RPMI8226 (cell line): ENCODE results near the gene RANGAP1.

Experiments
- DNase-seq: peaks from one replicate; pipeline ENCODE4 v3.0.0-alpha.2; 2015

The RANGAP1 gene

GRCh38 chr22:41285820-41286638, at the start of gene RANGAP1:
RANGAP1 (minus strand) TSS chr22:41286187; CDS start chr22:41281044, 5,143 bp downstream.
- DNase-seq, result peak; percentile 99

- no peak for DNase-seq
These were observed 49.1 kb upstream of the RANGAP1 start for GRCh38 chr22:41334951-41335635.

- DNase-seq, result no peak
These were observed 48.2 kb upstream of the RANGAP1 start for GRCh38 chr22:41334215-41334614.

- DNase-seq, result no peak
These were observed 47.8 kb upstream of the RANGAP1 start for GRCh38 chr22:41333806-41334205.

- no peak for DNase-seq
These were observed 46.4 kb upstream of the RANGAP1 start for GRCh38 chr22:41332217-41332939.

GRCh38 chr22:41330169-41330568, 44.2 kb upstream of the RANGAP1 start:
- no peak for DNase-seq

GRCh38 chr22:41327124-41327523, 41.1 kb upstream of the RANGAP1 start:
- DNase-seq, result no peak

- DNase-seq, result no peak
These were observed 39.0 kb upstream of the RANGAP1 start for GRCh38 chr22:41324821-41325528.

GRCh38 chr22:41320416-41321240, 34.6 kb upstream of the RANGAP1 start:
- DNase-seq, result no peak

- DNase-seq, result no peak
These were observed 29.6 kb upstream of the RANGAP1 start for GRCh38 chr22:41315586-41315985.

- DNase-seq, result no peak
These were observed 28.8 kb upstream of the RANGAP1 start for GRCh38 chr22:41314821-41315220.

GRCh38 chr22:41311487-41311886, 25.5 kb upstream of the RANGAP1 start:
- DNase-seq, result no peak

GRCh38 chr22:41310336-41310735, 24.3 kb upstream of the RANGAP1 start:
- DNase-seq, result no peak

- DNase-seq, result no peak
These were observed 22.6 kb upstream of the RANGAP1 start for GRCh38 chr22:41308544-41308947.

- DNase-seq, result no peak
These were observed 22.1 kb upstream of the RANGAP1 start for GRCh38 chr22:41308054-41308453.

GRCh38 chr22:41305646-41306045, 19.7 kb upstream of the RANGAP1 start:
- DNase-seq, result no peak

- no peak for DNase-seq
These were observed 16.8 kb upstream of the RANGAP1 start for GRCh38 chr22:41302811-41303210.

GRCh38 chr22:41302021-41302767, 16.2 kb upstream of the RANGAP1 start:
- no peak for DNase-seq

- peak; percentile 91 for DNase-seq
These were observed 15.4 kb upstream of the RANGAP1 start, which contains the start of gene ZC3H7B for GRCh38 chr22:41301085-41302020. ZC3H7B (plus strand) TSS chr22:41301525; CDS start chr22:41320661, 19,136 bp downstream.

GRCh38 chr22:41300661-41301060, 14.7 kb upstream of the RANGAP1 start:
- DNase-seq, result peak; percentile 15
